GM10266 (cell line): ENCODE results near the gene ARL14EP.

Experiments
- DNase-seq: peaks from one replicate; pipeline ENCODE4 v3.0.0; 2012; ENCODE audit errors: extremely low spot score
- CTCF ChIP-seq: IDR thresholded peaks from 2 replicates; pipeline ENCODE4 v1.5.1; 2012; ENCODE audit warnings: mild to moderate bottlenecking, low read depth; ENCODE audit not compliant: control insufficient read depth, insufficient read depth; ENCODE audit errors: missing control alignments

ARL14EP gene

DNA sequence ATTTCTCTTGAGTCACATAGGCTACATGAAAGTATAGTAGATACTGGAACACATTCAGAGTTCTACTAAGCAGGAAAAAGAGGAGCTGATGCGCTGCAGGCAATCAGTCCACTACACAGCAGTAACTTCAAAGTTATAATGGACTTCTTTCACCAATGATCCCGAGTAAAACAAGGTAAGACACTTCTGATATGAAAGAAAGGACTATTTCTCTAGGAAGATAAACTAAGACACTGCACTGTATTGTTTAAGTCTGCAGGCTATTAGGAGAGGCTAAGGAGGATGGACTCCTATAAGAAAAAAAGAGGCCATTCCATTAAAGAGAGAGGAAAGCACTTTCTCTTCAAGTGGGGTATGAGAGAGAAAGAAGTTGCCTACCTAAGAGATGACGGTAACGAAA is 31.6 kb upstream of the ARL14EP start:
- no peak for TF ChIP-seq CTCF
- DNase-seq = no peak

DNA sequence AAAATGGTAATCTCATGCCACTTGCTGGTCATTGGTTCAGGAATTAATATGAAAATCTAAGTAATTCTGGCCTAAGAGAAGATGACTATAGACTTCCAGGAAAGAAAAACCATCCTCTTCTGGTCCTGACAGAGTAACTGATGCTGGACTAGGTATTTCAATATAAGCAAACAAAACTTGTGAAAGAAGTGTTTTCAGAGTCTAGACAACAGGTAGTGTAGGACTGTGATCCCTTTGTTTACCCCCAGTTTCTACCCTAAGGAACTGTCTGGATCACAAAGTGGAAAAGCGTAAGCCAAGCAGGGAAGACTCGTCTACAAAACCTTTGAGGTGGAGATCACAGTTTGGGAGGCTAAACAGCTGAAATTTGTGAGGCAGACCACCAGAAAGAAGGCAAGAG is 30.4 kb upstream of the ARL14EP start:
- TF ChIP-seq CTCF = no peak
- no peak for DNase-seq

GRCh38 chr11:30295178-30295885 is 27.6 kb upstream of the ARL14EP start:
- TF ChIP-seq CTCF = no peak
- no peak for DNase-seq

GRCh38 chr11:30304620-30305019 is 18.3 kb upstream of the ARL14EP start:
- TF ChIP-seq CTCF = no peak
- no peak for DNase-seq

GRCh38 chr11:30310623-30311022 is 12.3 kb upstream of the ARL14EP start:
- no peak for TF ChIP-seq CTCF
- peak; percentile 28 for DNase-seq

GRCh38 chr11:30311189-30311588 is 11.7 kb upstream of the ARL14EP start:
- no peak for DNase-seq
- no peak for TF ChIP-seq CTCF

DNA sequence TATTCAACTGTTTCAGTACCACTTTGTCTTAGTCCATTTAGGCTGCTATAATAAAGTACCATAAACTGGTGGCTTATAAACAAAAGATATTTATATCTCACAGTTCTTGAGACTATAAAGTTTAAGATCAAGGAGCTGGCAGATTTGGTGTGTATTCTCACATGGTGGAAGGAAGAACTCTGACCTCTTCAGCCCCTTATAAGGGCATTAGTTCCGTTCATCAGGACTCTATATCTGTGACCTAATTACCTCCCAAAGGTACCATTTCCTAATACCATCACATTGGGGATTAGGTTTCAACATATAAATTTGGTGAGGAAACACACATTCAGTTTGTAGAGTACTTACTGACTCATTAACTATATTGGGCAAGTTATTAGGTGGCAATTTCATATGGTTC is 10.7 kb upstream of the ARL14EP start:
- no peak for TF ChIP-seq CTCF
- DNase-seq = no peak
